Measurements from ENCODE around the gene FGF18. TPM values are rescaled to one million over a fixed set of nuclear protein-coding genes. Genes with fewer than 3 reads are reported as not detected.
A peak's percentile ranks its signal among the peaks of the same experiment; 100 is the strongest.

FGF18 gene
- total and polyA plus RNA-seq, 9 of the 15 experiments (the other 6 are each of a cell fraction or from before 2014, with no cell fraction given): 0.05 to 0.18 (median 0.11) TPM; not detected in 6

GRCh38 chr5:171387345-171387969 lies 32.0 kb upstream of the FGF18 start, which contains the start of gene NPM1 (continued):
- TF ChIP-seq BCLAF1 (IDR thresholded peaks at IDR 0.05; ENCODE audit: borderline replicate concordance in 1 of 2, control insufficient read depth in 1 of 2, low read depth in 2 of 2, low read length in 1 of 2) (0 out of 4 replicates have a peak, but pooled peaks of 1 of the 2 experiments have one; percentile 65), RNF219 (CRISPR knock-in tag; IDR thresholded peaks at IDR 0.05) (no peak), HNRNPL (IDR thresholded peaks at IDR 0.05; ENCODE audit: low read depth, low read length) (no peak; the same call in 1 of the 2 replicates), ZNF232 (CRISPR knock-in tag; IDR thresholded peaks at IDR 0.05) (peak; percentile 86; the same call in 1 of the 2 replicates), ZZZ3 (IDR thresholded peaks at IDR 0.05) (no peak), ARID1B (IDR thresholded peaks at IDR 0.05) (no peak), SMAD1 (IDR thresholded peaks at IDR 0.05; ENCODE audit: low read depth, low read length, partially characterized antibody) (peak; percentile 93), KLF16 (IDR thresholded peaks at IDR 0.05) (no peak), ZNF277 (CRISPR knock-in tag; IDR thresholded peaks at IDR 0.05; ENCODE audit: borderline replicate concordance) (no peak), ILF3 (IDR thresholded peaks at IDR 0.05; ENCODE audit: borderline replicate concordance) (no peak), CAMTA2 (CRISPR knock-in tag; conservative IDR thresholded peaks at IDR 0.05) (no peak), XRCC5 (IDR thresholded peaks at IDR 0.05; ENCODE audit: low read depth, low read length) (no peak), ZBTB43 (CRISPR knock-in tag; IDR thresholded peaks at IDR 0.05) (no peak), ZNF561 (CRISPR knock-in tag; conservative IDR thresholded peaks at IDR 0.05) (no peak), KDM4B (IDR thresholded peaks at IDR 0.05; ENCODE audit: borderline replicate concordance in 2 of 2, low read depth in 1 of 2) (no peak), SMARCB1 (IDR thresholded peaks at IDR 0.05; ENCODE audit: insufficient read length, low read depth) (no peak), MYC (IDR thresholded peaks at IDR 0.05; ENCODE audit: low read depth, low read length) (peak; percentile 77), MYC (CRISPR knock-in tag; IDR thresholded peaks at IDR 0.05; ENCODE audit: borderline replicate concordance, low read depth) (no peak), ARID2 (IDR thresholded peaks at IDR 0.05) (no peak)
